Measurements from ENCODE around the gene SALL1.

Gene SALL1

GRCh38 chr16:51109173-51109572, 41.9 kb downstream of the SALL1 start:
- Histone ChIP-seq H3K4me1 (ENCODE audit: control insufficient read depth, insufficient read depth, low read length) (peaks cover 26% of the 10 kb centered on the region), H3K27me3 (ENCODE audit: control insufficient read depth, insufficient read depth, low read length) (peaks cover 28% of the 10 kb centered on the region), H3K36me3 (ENCODE audit: control insufficient read depth, insufficient read depth, low read length) (no peaks in the 10 kb centered on the region), H3K9ac (ENCODE audit: low read length) (no peak overlapping the region), H3K4me3 (ENCODE audit: low read depth, low read length) (no peak overlapping the region), H3K9me3 (ENCODE audit: control insufficient read depth, insufficient read depth, low read depth, low read length) (peaks cover 7% of the 10 kb centered on the region), H3K27ac (ENCODE audit: low read depth, low read length) (no peak overlapping the region)

DNA sequence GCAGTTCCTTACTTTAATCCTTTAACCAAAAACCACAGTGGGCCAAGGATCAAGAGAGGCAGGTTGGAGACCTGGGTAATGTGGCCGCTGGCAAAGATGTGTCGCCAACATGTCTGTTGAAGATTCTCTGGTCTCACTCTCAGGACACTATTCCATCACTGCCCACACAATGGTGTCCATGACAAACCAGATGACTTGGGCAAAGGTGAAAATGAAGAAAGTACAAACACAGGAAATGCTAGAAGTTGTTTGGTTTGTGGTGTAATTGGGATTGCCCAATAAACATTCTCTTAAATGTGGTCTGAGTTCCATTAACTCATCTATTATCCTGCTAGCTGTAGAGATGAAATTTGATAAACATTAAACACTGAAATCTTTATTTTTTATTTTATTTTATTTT, 43.3 kb downstream of the SALL1 start:
- H3K27me3 ChIP-seq (ENCODE audit: control insufficient read depth, insufficient read depth, low read length) = peaks cover 14% of the 10 kb centered on the region
- no peak overlapping the region for H3K9ac ChIP-seq (ENCODE audit: low read length)
- H3K9me3 ChIP-seq (ENCODE audit: control insufficient read depth, insufficient read depth, low read depth, low read length) = peaks cover 7% of the 10 kb centered on the region

GRCh38 chr16:51106535-51106934, 44.5 kb downstream of the SALL1 start:
- Histone ChIP-seq H3K4me1 (ENCODE audit: control insufficient read depth, insufficient read depth, low read length) (peaks cover 3% of the 10 kb centered on the region; the same call in 1 of the 2 replicates), H3K4me3 (ENCODE audit: low read depth, low read length) (no peak overlapping the region), H3K9me3 (ENCODE audit: control insufficient read depth, insufficient read depth, low read depth, low read length) (peaks cover 7% of the 10 kb centered on the region), H3K27me3 (ENCODE audit: control insufficient read depth, insufficient read depth, low read length) (peaks cover 2% of the 10 kb centered on the region; the same call in 1 of the 2 replicates), H3K27ac (ENCODE audit: low read depth, low read length) (no peak overlapping the region), H3K36me3 (ENCODE audit: control insufficient read depth, insufficient read depth, low read length) (no peaks in the 10 kb centered on the region), H3K9ac (ENCODE audit: low read length) (no peak overlapping the region)

More for the DNA sequence above, 43.3 kb downstream of the SALL1 start:
- Histone ChIP-seq H3K36me3 (ENCODE audit: control insufficient read depth, insufficient read depth, low read length) (no peaks in the 10 kb centered on the region), H3K27ac (ENCODE audit: low read depth, low read length) (no peak overlapping the region), H3K4me1 (ENCODE audit: control insufficient read depth, insufficient read depth, low read length) (peaks cover 15% of the 10 kb centered on the region), H3K4me3 (ENCODE audit: low read depth, low read length) (no peak overlapping the region)

DNA sequence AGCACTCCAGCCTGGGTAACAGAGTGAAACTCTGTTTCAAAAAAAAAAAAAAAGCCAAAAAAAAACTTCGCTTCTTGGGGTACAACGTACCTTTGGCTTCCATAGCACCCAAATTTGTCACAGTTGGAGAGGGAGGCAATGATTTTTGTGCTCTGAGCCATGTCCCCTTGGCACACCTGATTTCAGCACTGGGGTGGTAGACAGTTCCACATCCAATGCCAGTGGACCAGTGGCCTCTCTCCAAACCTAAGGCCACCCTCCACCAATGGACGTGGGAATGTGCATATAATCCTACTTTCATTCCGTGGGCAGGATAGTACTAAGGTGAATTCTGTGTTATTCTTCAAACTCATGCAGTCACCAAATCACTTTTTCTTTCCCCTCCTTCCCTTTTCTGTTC, 47.5 kb downstream of the SALL1 start:
- no peaks in the 10 kb centered on the region for H3K4me1 ChIP-seq (ENCODE audit: control insufficient read depth, insufficient read depth, low read length)
- no peaks in the 10 kb centered on the region for H3K27me3 ChIP-seq (ENCODE audit: control insufficient read depth, insufficient read depth, low read length)
- H3K36me3 ChIP-seq (ENCODE audit: control insufficient read depth, insufficient read depth, low read length) = no peaks in the 10 kb centered on the region
- H3K27ac ChIP-seq (ENCODE audit: low read depth, low read length) = no peak overlapping the region
- no peak overlapping the region for H3K4me3 ChIP-seq (ENCODE audit: low read depth, low read length)
- H3K9ac ChIP-seq (ENCODE audit: low read length) = no peak overlapping the region
- H3K9me3 ChIP-seq (ENCODE audit: control insufficient read depth, insufficient read depth, low read depth, low read length) = no peaks in the 10 kb centered on the region

DNA sequence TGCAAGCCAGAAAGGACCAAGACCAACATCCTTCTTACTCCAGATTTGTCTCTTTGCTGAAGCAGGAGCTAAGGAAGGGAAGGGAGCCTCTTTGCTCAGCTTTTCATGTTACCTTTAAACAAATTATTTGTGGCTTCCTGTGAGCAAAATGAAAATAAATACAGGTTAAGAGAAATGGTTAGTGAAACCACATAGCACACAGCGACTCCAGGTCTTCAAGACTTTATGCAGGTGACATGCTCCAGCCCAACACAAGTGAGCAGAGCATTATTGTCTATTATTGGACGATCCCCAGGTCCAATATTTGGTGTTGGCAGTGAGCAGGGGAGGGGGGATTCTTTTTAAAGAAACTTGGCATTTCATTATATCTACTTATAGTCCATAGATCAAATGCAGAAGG, 53.3 kb downstream of the SALL1 start:
- Histone ChIP-seq H3K4me1 (ENCODE audit: control insufficient read depth, insufficient read depth, low read length) (peaks cover 8% of the 10 kb centered on the region; the same call in 1 of the 2 replicates), H3K27me3 (ENCODE audit: control insufficient read depth, insufficient read depth, low read length) (0 out of 2 replicates have a peak, but pooled peaks cover 3% of the 10 kb centered on the region), H3K9me3 (ENCODE audit: control insufficient read depth, insufficient read depth, low read depth, low read length) (no peaks in the 10 kb centered on the region), H3K4me3 (ENCODE audit: low read depth, low read length) (no peak overlapping the region), H3K36me3 (ENCODE audit: control insufficient read depth, insufficient read depth, low read length) (no peaks in the 10 kb centered on the region), H3K9ac (ENCODE audit: low read length) (no peak overlapping the region), H3K27ac (ENCODE audit: low read depth, low read length) (no peak overlapping the region)

DNA sequence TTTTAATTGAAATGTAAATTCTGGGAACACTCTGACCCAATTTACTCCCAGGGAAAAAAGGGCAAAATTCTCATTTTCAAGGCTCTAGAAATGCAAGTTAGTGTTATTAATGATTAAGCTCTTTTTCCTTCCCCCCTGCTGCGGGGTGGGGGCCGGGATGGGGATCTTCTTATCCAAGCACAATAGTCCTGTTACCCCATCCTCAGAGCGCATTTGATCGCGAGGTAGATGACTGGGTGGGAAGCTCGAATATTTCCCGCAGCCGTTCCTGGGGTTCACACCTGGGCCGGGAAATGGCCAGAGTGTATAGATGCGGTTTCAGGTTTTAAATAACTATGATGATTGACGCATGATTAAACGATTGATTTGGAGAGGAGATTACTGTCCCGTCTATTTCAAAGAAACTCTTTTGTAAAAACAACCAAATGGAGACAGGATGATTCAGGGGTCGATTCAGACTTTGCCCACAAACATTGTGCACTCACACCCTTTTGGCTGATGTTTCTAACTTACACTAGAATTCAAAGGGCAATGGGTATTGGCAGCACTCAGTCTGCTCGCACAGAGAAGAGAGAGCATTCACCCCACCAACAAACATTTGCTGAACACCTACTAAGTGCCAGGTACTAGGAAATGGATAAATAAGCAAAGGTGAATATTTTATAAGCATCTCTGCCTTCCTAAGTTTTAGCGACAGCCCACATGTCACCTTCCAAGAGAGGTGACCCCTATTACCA, 55.0 kb downstream of the SALL1 start:
- H3K4me1 ChIP-seq (ENCODE audit: control insufficient read depth, insufficient read depth, low read length) = peaks cover 8% of the 10 kb centered on the region; the same call in 1 of the 2 replicates
- 0 out of 2 replicates have a peak, but pooled peaks cover 3% of the 10 kb centered on the region for H3K27me3 ChIP-seq (ENCODE audit: control insufficient read depth, insufficient read depth, low read length)
- H3K9ac ChIP-seq (ENCODE audit: low read length) = no peak overlapping the region
- H3K27ac ChIP-seq (ENCODE audit: low read depth, low read length) = no peak overlapping the region
- no peaks in the 10 kb centered on the region for H3K9me3 ChIP-seq (ENCODE audit: control insufficient read depth, insufficient read depth, low read depth, low read length)
- no peaks in the 10 kb centered on the region for H3K36me3 ChIP-seq (ENCODE audit: control insufficient read depth, insufficient read depth, low read length)
- H3K4me3 ChIP-seq (ENCODE audit: low read depth, low read length) = no peak overlapping the region

- H3K27me3 ChIP-seq (ENCODE audit: control insufficient read depth, insufficient read depth, low read length) = 0 out of 2 replicates have a peak, but pooled peaks cover 3% of the 10 kb centered on the region
- peaks cover 8% of the 10 kb centered on the region; the same call in 1 of the 2 replicates for H3K4me1 ChIP-seq (ENCODE audit: control insufficient read depth, insufficient read depth, low read length)
- no peaks in the 10 kb centered on the region for H3K36me3 ChIP-seq (ENCODE audit: control insufficient read depth, insufficient read depth, low read length)
- H3K27ac ChIP-seq (ENCODE audit: low read depth, low read length) = no peak overlapping the region
- H3K9me3 ChIP-seq (ENCODE audit: control insufficient read depth, insufficient read depth, low read depth, low read length) = no peaks in the 10 kb centered on the region
- H3K9ac ChIP-seq (ENCODE audit: low read length) = no peak overlapping the region
- H3K4me3 ChIP-seq (ENCODE audit: low read depth, low read length) = no peak overlapping the region
Measured at GRCh38 chr16:51095084-51095881, 55.8 kb downstream of the SALL1 start.

GRCh38 chr16:51093726-51094280, 57.3 kb downstream of the SALL1 start:
- H3K9ac ChIP-seq (ENCODE audit: low read length) = no peak overlapping the region
- H3K36me3 ChIP-seq (ENCODE audit: control insufficient read depth, insufficient read depth, low read length) = no peaks in the 10 kb centered on the region
- peaks cover 3% of the 10 kb centered on the region; the same call in 1 of the 2 replicates for H3K27me3 ChIP-seq (ENCODE audit: control insufficient read depth, insufficient read depth, low read length)
- H3K27ac ChIP-seq (ENCODE audit: low read depth, low read length) = no peak overlapping the region
- H3K4me3 ChIP-seq (ENCODE audit: low read depth, low read length) = no peak overlapping the region
- no peaks in the 10 kb centered on the region for H3K9me3 ChIP-seq (ENCODE audit: control insufficient read depth, insufficient read depth, low read depth, low read length)
- peaks cover 8% of the 10 kb centered on the region; the same call in 1 of the 2 replicates for H3K4me1 ChIP-seq (ENCODE audit: control insufficient read depth, insufficient read depth, low read length)
